Measurements from ENCODE around the gene EN2. TPM values are rescaled to one million over a fixed set of nuclear protein-coding genes. Genes with fewer than 3 reads are reported as not detected.

The EN2 gene
- total RNA-seq, 4 donors from 2014 or later: 0.21 to 0.56 (median 0.34) TPM; not detected in 1

- WGBS: 15% methylated on average over 29 of the region's 29 CpGs
- no peak overlapping the region for H3K4me3 ChIP-seq
- no peaks in the 10 kb centered on the region for H3K9me3 ChIP-seq
- no peaks in the 10 kb centered on the region for H3K36me3 ChIP-seq
- no peak for TF ChIP-seq CTCF (IDR thresholded peaks at IDR 0.05)
- no peak for TF ChIP-seq POLR2A (IDR thresholded peaks at IDR 0.05)
- TF ChIP-seq POLR2AphosphoS5 (IDR thresholded peaks at IDR 0.05): no peak
- no peak for TF ChIP-seq EP300 (IDR thresholded peaks at IDR 0.05)
- no peak overlapping the region for H3K27ac ChIP-seq
- no peak for DNase-seq (ENCODE audit: low spot score in 2 of 2)
- H3K4me1 ChIP-seq: peaks cover 13% of the 10 kb centered on the region
- H3K27me3 ChIP-seq: peaks cover 100% of the 10 kb centered on the region
Observed at GRCh38 chr7:155508376-155509358, 50.7 kb downstream of the EN2 start.

- H3K9me3 ChIP-seq: no peaks in the 10 kb centered on the region
- no peak overlapping the region for H3K27ac ChIP-seq
- WGBS: 4% methylated on average over 16 of the region's 16 CpGs
- H3K4me1 ChIP-seq: peaks cover 13% of the 10 kb centered on the region
- no peak overlapping the region for H3K4me3 ChIP-seq
- no peak for DNase-seq (ENCODE audit: low spot score in 2 of 2)
- TF ChIP-seq POLR2AphosphoS5 (IDR thresholded peaks at IDR 0.05) (no peak), CTCF (IDR thresholded peaks at IDR 0.05) (no peak), EP300 (IDR thresholded peaks at IDR 0.05) (no peak), POLR2A (IDR thresholded peaks at IDR 0.05) (no peak)
- H3K36me3 ChIP-seq: no peaks in the 10 kb centered on the region
- H3K27me3 ChIP-seq: peaks cover 100% of the 10 kb centered on the region
Observed at GRCh38 chr7:155509359-155509724, 51.4 kb downstream of the EN2 start.

- Histone ChIP-seq H3K4me3 (no peak overlapping the region), H3K36me3 (no peaks in the 10 kb centered on the region), H3K27me3 (peaks cover 100% of the 10 kb centered on the region), H3K4me1 (peaks cover 13% of the 10 kb centered on the region), H3K9me3 (no peaks in the 10 kb centered on the region), H3K27ac (no peak overlapping the region)
- no peak for TF ChIP-seq CTCF (IDR thresholded peaks at IDR 0.05)
- no peak for DNase-seq (ENCODE audit: low spot score in 2 of 2)
- WGBS: 2% methylated on average over 56 of the region's 68 CpGs
Observed at GRCh38 chr7:155509725-155510551, 52.0 kb downstream of the EN2 start.

- WGBS: 22% methylated on average over 6 of the region's 6 CpGs
- TF ChIP-seq POLR2A (IDR thresholded peaks at IDR 0.05) (no peak), POLR2AphosphoS5 (IDR thresholded peaks at IDR 0.05) (no peak), EP300 (IDR thresholded peaks at IDR 0.05) (no peak), CTCF (IDR thresholded peaks at IDR 0.05) (no peak)
- H3K27ac ChIP-seq: no peak overlapping the region
- no peak overlapping the region for H3K4me3 ChIP-seq
- H3K36me3 ChIP-seq: no peaks in the 10 kb centered on the region
- peaks cover 100% of the 10 kb centered on the region for H3K27me3 ChIP-seq
- no peaks in the 10 kb centered on the region for H3K9me3 ChIP-seq
- H3K4me1 ChIP-seq: peaks cover 13% of the 10 kb centered on the region
- no peak for DNase-seq (ENCODE audit: low spot score in 2 of 2)
Observed at GRCh38 chr7:155510975-155511701, 53.2 kb downstream of the EN2 start.

Data from suprapubic skin (tissue), 4 donors.